Activated naive CD8-positive, alpha-beta T cell treated with anti-CD3 and anti-CD28 coated beads, Interleukin-2, amount 50 U/mL, for 24 hours (primary cell): Measurements from ENCODE around the gene ANXA5.
A peak's percentile ranks its signal among the peaks of the same experiment; 100 is the strongest.
"Not testable (repeated sequence)": the region's sequence is repeated elsewhere in the genome, so short reads cannot be mapped to it uniquely, and the experiment has no call there.

Experiments
- ATAC-seq: fragments of 150-1000 bp; cut with Tn5 transposase; one replicate; pipeline ENCODE4 v1.10.0; 2021
- DNase-seq: peaks from one replicate; pipeline ENCODE4 v3.0.0; 2021
- H3K27ac Mint-ChIP-seq: one replicate; pipeline ENCODE4 v1.8.0; 2021; ENCODE audit warnings: mild to moderate bottlenecking, mixed read lengths
- H3K27me3 Mint-ChIP-seq: one replicate; pipeline ENCODE4 v1.8.0; 2021; ENCODE audit warnings: mixed read lengths
- H3K36me3 Mint-ChIP-seq: one replicate; pipeline ENCODE4 v1.8.0; 2021; ENCODE audit warnings: low read depth, mixed read lengths
- H3K4me1 Mint-ChIP-seq: one replicate; pipeline ENCODE4 v1.8.0; 2021; ENCODE audit warnings: mixed read lengths
- H3K4me3 Mint-ChIP-seq: one replicate; pipeline ENCODE4 v1.8.0; 2021; ENCODE audit warnings: mild to moderate bottlenecking, moderate library complexity, mixed read lengths
- H3K9me3 Mint-ChIP-seq: one replicate; pipeline ENCODE4 v1.8.0; 2021; ENCODE audit warnings: mixed read lengths

The ANXA5 gene

GRCh38 chr4:121696581-121697461 lies at the start of gene ANXA5:
Gene ANXA5, minus strand, starts transcription at chr4:121696980. Its CDS starts 391 bp downstream, at chr4:121696589.
- Mint-ChIP-seq H3K4me1 (peaks cover 27% of the 10 kb centered on the region), H3K27me3 (peaks cover 45% of the 10 kb centered on the region), H3K36me3 (peaks cover 10% of the 10 kb centered on the region), H3K9me3 (no peaks in the 10 kb centered on the region), H3K4me3 (peak within 1 kb of the TSS; percentile 94), H3K27ac (peak within 1 kb of the TSS; percentile 94)
- peak; percentile 92 for ATAC-seq
- peak; percentile 76 for DNase-seq

DNA sequence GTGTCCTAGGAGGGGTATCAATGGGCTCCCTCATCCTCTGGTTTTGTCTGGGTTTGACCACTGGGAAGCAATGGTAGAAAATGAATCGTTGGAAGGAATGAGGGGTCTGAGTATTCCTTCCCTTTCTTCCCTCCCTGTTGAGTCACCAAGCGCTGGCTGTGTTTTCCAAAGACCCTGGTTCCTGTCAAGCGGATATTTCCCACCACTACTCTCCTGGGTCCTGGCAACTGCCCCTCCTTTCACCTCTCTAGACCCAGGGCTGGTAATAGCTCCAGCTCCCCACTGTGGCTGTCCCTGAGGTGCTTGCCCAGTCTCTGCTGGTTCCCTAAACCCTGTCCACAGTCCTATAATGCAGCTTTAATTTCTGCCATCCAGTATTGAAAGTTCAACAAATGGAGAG lies 46.0 kb upstream of the ANXA5 start:
- no peaks in the 10 kb centered on the region for H3K4me1 Mint-ChIP-seq
- peaks cover 7% of the 10 kb centered on the region for H3K27me3 Mint-ChIP-seq

DNA sequence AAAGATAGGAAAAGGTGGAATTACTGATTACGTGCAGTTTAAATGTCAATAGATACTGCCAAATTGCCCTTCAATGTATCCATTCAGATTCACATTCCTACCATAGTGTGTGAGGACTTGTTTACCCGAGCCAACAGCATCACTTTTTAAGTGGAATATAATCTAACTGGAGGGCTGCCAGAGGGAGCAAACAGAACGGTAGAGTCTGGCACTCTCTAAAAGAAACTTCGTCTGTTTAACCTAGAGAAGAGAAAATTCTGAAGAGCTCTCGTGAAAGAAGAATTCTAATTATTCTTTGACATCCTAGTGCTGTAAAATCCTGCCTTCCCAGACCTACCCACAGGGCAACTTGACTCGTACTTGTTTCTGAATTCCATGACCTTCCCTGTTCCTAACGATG lies 45.0 kb upstream of the ANXA5 start:
- Mint-ChIP-seq H3K4me3 (no peak overlapping the region), H3K27me3 (peaks cover 10% of the 10 kb centered on the region), H3K9me3 (no peaks in the 10 kb centered on the region)

More for the DNA sequence above, 46.0 kb upstream of the ANXA5 start:
- no peak overlapping the region for H3K4me3 Mint-ChIP-seq
- ATAC-seq (no peak), DNase-seq (no peak)
- H3K27ac Mint-ChIP-seq = no peak overlapping the region
- H3K36me3 Mint-ChIP-seq = peaks cover 2% of the 10 kb centered on the region
- H3K9me3 Mint-ChIP-seq = no peaks in the 10 kb centered on the region

DNA sequence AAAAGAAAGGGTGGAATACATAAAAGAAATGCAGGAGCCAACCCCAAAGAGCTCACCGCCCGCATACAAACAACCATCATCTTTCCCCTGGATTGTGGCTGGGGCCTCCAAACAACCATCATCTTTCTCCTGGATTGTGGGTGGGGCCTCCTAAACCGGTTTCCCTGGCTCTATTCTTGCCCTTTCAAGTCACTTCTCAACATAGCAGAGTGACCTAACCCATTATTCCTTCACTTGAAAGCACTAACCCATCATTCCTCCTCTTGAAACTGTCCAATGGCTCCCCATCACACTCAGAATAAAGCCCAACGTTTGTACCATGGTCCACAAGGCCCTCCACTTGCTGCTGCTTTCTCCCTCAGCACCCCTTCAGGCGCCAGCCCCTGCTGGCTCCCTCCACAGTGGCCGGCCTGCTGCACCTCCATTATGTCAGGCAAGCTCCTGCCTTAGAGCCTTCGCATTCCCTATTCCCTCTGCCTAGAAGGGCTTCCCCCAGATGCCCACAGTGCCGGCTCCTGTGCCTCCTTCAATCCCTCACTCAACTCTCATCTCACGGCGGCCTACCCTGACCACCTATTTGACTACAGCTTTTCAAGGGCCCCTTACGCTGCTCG lies 44.1 kb upstream of the ANXA5 start:
- H3K9me3 Mint-ChIP-seq = no peaks in the 10 kb centered on the region
- H3K4me3 Mint-ChIP-seq = no peak overlapping the region
- H3K27ac Mint-ChIP-seq = no peak overlapping the region
- peaks cover 2% of the 10 kb centered on the region for H3K36me3 Mint-ChIP-seq
- no peaks in the 10 kb centered on the region for H3K4me1 Mint-ChIP-seq
- peaks cover 12% of the 10 kb centered on the region for H3K27me3 Mint-ChIP-seq
- DNase-seq (no peak), ATAC-seq (no peak)

More for the DNA sequence above, 45.0 kb upstream of the ANXA5 start:
- no peak for DNase-seq
- no peak for ATAC-seq
- peaks cover 2% of the 10 kb centered on the region for H3K36me3 Mint-ChIP-seq
- H3K27ac Mint-ChIP-seq = no peak overlapping the region
- H3K4me1 Mint-ChIP-seq = no peaks in the 10 kb centered on the region

DNA sequence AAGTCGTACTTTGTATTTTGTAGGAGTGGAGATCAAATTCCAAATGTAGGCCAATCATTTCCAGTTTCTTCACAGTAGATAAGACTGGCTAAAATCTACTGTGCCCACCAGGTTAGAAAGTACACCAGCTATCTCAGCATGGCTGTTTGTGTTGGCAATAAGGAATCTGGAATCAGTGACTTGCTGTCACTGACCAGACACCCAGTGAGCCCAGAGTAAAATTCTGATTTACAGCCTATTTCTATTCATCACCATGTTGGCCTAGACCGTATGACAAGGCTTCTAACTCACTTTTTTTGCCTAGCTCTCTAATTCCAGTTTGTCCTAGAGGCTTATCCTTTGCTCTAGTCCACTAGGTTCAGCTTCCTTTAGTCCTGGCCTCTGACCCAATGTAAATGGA lies 42.8 kb upstream of the ANXA5 start:
- Mint-ChIP-seq H3K4me3 (no peak overlapping the region), H3K9me3 (no peaks in the 10 kb centered on the region), H3K27me3 (peaks cover 12% of the 10 kb centered on the region), H3K36me3 (no peaks in the 10 kb centered on the region), H3K4me1 (no peaks in the 10 kb centered on the region), H3K27ac (no peak overlapping the region)
- ATAC-seq (no peak), DNase-seq (no peak)

DNA sequence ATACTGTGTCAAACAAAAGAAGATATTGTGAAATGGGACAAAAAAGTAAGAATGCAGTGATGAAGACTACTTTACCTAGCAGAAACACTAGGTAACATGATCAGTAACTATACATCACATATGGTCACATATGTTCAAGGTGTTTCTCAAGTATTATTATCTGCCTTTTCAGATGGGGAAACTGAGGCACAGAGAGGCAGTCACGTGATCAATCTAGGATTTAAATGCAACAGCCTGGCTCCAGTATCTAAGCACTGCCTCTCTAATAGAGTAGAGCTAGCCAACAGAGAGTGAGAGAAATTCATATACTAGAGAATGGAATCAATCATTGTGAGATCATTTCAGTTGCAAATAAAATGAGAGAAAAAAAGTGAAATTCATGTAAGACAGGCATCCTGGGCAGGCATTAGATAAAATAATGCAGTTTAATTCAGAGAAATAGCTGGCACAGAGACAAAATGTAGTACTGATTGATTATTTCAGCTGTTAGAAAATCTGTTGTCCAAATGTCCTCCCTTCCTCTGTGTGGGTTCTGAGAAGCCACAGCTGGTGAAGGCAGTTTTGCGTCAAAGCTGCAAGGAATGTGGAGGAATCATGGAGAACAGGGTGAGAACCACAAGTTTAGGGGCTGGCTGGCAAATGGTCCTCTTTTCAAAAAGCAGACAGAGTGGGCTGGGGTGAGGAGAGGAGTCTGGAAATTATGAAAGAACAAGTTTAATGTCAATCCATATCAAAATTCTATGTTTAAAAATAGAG lies 42.2 kb upstream of the ANXA5 start:
- H3K27ac Mint-ChIP-seq = no peak overlapping the region
- no peaks in the 10 kb centered on the region for H3K4me1 Mint-ChIP-seq
- H3K27me3 Mint-ChIP-seq = peaks cover 12% of the 10 kb centered on the region
- no peak for DNase-seq
- ATAC-seq = no peak
- no peaks in the 10 kb centered on the region for H3K9me3 Mint-ChIP-seq
- H3K4me3 Mint-ChIP-seq = no peak overlapping the region
- no peaks in the 10 kb centered on the region for H3K36me3 Mint-ChIP-seq

DNA sequence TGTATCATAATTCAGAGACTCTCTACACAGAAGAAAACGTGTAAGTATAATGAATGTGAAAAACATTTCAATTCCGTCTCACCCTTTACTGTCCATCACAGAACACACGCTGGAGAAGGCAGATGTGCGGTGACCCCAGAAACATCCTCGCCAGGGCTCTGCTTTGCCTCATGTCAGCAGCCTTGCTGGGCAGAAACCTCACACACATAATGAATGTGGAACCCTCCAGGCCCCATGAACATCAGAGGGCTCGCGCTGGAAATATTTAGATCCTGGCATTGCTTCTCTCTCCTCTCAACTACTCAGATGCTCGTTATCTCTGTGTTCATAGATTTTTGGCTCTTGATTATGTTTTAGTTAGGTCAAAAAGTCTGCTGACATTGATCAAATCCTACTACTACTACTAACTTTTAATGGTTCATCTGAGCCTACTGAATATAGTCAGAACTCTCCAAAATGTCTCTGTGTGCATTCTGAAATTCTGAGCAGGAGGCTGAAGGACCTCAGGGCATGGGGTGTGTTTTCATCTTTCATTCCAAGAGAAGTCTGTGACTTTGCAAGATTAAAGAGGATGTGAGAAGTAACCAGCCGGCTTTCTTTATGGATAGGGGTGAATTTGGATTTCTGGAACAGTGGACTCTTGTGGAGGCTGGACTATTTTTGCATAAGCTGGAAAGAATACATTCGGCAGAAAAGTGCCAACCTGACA lies 41.2 kb upstream of the ANXA5 start:
- DNase-seq (no peak), ATAC-seq (no peak)
- Mint-ChIP-seq H3K4me1 (no peaks in the 10 kb centered on the region), H3K27ac (no peak overlapping the region), H3K9me3 (no peaks in the 10 kb centered on the region), H3K4me3 (no peak overlapping the region), H3K36me3 (no peaks in the 10 kb centered on the region), H3K27me3 (peaks cover 12% of the 10 kb centered on the region)

GRCh38 chr4:121736735-121737351 lies 40.1 kb upstream of the ANXA5 start:
- H3K4me3 Mint-ChIP-seq = no peak overlapping the region
- peaks cover 12% of the 10 kb centered on the region for H3K27me3 Mint-ChIP-seq
- H3K36me3 Mint-ChIP-seq = no peaks in the 10 kb centered on the region
- no peak for ATAC-seq
- H3K9me3 Mint-ChIP-seq = no peaks in the 10 kb centered on the region
- no peak overlapping the region for H3K27ac Mint-ChIP-seq
- DNase-seq = peak; percentile 14
- no peaks in the 10 kb centered on the region for H3K4me1 Mint-ChIP-seq

DNA sequence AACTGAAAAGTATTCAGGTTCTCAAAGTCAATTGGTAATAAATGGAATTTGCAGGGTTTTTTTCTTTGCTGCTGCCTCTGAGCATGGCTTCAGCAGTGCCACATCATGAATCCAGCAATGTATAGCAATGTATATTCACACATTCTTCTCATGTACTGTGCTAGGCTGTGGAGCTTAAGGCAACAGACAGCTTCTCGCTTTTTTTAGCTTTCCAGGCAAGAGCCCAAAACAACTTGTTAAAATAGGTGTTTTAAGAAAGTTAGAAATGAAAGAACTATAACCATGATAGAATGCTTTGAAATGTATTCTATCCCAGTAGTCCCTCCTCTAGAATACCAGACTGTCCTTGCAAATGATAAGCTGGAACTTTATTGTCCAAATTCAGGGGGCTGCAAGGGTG lies 37.8 kb upstream of the ANXA5 start:
- Mint-ChIP-seq H3K4me1 (no peaks in the 10 kb centered on the region), H3K27ac (no peak overlapping the region), H3K9me3 (no peaks in the 10 kb centered on the region), H3K4me3 (no peak overlapping the region), H3K27me3 (peaks cover 12% of the 10 kb centered on the region), H3K36me3 (no peaks in the 10 kb centered on the region)
- ATAC-seq (no peak), DNase-seq (no peak)

DNA sequence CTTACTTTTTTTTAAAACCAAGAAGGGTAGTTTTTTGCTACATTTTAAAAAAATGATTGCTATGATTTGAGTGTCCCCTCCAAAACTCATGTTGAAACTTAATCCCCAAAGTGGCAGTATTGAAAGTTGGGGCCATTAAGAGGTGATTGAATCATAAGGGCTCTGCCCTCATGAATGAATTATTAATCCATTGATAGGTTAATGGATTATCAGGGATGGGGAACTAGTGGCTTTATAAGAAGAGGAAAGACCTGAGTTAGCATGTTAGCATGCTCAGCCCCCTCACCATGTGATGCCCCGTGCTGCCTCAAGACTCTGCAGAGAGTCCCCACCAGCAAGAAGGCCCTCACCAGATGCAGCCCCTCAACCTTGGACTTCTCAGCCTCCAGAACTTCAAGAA lies 37.2 kb upstream of the ANXA5 start:
- Mint-ChIP-seq H3K4me3 (no peak overlapping the region), H3K27me3 (peaks cover 12% of the 10 kb centered on the region), H3K36me3 (no peaks in the 10 kb centered on the region), H3K9me3 (no peaks in the 10 kb centered on the region), H3K4me1 (peaks cover 1% of the 10 kb centered on the region), H3K27ac (no peak overlapping the region)
- DNase-seq (no peak), ATAC-seq (no peak)

GRCh38 chr4:121729753-121730152 lies 33.0 kb upstream of the ANXA5 start:
- H3K4me3 Mint-ChIP-seq, H3K27me3 Mint-ChIP-seq, H3K4me1 Mint-ChIP-seq, DNase-seq, H3K9me3 Mint-ChIP-seq, ATAC-seq, H3K36me3 Mint-ChIP-seq, H3K27ac Mint-ChIP-seq: not testable (repeated sequence)

GRCh38 chr4:121728798-121729226 lies 32.0 kb upstream of the ANXA5 start:
- DNase-seq (no peak), ATAC-seq (peak; percentile 65)
- Mint-ChIP-seq H3K9me3 (no peaks in the 10 kb centered on the region), H3K4me3 (no peak overlapping the region), H3K36me3 (no peaks in the 10 kb centered on the region), H3K27ac (no peak overlapping the region), H3K27me3 (peaks cover 3% of the 10 kb centered on the region), H3K4me1 (peaks cover 6% of the 10 kb centered on the region)

DNA sequence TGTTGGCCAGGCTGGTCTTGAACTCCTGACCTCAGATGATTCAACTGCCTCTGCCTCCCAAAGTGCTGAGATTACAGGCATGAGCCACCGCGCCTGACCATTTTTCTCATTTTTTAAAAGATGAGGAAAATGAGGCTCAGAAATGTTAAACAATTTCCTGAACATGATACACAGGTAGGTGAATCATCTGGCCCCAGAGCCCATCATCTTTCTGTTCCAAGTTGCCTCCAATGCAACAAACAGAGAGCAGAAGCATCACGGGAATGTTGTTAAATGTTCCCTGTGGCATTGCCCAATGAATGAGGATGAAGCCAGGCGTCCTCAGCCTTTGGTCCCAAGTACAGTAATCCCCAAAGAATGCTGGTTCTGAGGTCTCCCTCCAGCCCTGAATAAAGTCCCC lies 31.3 kb upstream of the ANXA5 start:
- no peaks in the 10 kb centered on the region for H3K36me3 Mint-ChIP-seq
- no peak overlapping the region for H3K27ac Mint-ChIP-seq
- H3K4me3 Mint-ChIP-seq = no peak overlapping the region

More for the DNA sequence above, 31.3 kb upstream of the ANXA5 start:
- H3K27me3 Mint-ChIP-seq = peaks cover 3% of the 10 kb centered on the region
- H3K9me3 Mint-ChIP-seq = no peaks in the 10 kb centered on the region
- no peak for ATAC-seq
- H3K4me1 Mint-ChIP-seq = peaks cover 6% of the 10 kb centered on the region
- no peak for DNase-seq
